ENCODE measurements around the gene OR13J1.

DNA sequence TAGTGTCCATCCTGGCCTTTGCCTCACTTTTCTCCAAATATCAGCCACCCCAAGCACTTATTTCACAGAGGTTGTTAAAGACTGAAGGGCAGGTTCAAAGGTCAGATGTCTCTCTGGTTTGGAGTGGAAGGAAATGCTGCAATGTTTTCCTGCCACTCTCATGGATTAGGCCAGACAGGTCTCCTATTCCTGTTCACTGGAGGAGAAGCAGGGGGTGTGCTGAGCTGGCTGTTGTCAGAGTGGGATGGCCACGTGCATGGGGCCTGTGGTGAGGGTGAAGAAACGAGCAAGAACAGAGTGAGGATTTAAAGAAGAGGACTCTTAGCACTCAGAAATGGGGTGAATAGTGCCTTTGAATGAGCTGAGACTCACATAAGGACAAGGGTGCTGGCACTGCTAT, 34.4 kb downstream of the OR13J1 start:
- TF ChIP-seq, protein P1, sequence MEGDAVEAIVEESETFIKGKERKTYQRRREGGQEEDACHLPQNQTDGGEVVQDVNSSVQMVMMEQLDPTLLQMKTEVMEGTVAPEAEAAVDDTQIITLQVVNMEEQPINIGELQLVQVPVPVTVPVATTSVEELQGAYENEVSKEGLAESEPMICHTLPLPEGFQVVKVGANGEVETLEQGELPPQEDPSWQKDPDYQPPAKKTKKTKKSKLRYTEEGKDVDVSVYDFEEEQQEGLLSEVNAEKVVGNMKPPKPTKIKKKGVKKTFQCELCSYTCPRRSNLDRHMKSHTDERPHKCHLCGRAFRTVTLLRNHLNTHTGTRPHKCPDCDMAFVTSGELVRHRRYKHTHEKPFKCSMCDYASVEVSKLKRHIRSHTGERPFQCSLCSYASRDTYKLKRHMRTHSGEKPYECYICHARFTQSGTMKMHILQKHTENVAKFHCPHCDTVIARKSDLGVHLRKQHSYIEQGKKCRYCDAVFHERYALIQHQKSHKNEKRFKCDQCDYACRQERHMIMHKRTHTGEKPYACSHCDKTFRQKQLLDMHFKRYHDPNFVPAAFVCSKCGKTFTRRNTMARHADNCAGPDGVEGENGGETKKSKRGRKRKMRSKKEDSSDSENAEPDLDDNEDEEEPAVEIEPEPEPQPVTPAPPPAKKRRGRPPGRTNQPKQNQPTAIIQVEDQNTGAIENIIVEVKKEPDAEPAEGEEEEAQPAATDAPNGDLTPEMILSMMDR (IDR thresholded peaks at IDR 0.05), result no peak
- TF ChIP-seq POLR2A (IDR thresholded peaks at IDR 0.05), result no peak
